Measurements from ENCODE around the gene BORCS5.

DNA sequence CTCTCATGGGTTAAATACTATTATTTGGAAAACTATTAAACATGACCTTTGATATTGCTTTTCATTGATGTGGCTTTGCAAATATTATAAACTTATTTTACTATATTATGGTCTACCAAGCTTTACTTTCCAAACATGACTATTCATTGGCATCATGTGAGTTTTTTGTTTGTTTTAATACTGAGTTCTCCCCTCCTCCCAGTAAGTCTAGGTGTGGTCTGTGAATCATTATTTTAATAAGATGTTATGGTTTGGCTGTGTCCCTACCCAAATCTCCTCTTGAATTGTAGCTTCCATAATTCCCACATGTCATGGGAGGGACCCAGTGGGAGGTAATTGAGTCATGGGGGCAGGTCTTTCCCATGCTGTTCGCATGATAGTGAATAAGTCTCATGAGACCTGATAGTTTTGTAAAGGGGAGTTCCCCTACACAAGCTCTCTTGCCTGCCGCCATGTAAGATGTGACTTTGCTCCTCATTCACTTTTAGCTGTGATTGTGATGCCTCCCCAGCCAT is 80.0 kb downstream of the BORCS5 start:
- TF ChIP-seq GATA1 (IDR thresholded peaks at IDR 0.05; ENCODE audit: low read depth, low read length): no peak
- no peak for TF ChIP-seq POLR2A (IDR thresholded peaks at IDR 0.05; ENCODE audit: low read length)
